Tibial nerve (tissue), 4 donors: ENCODE data around the gene GUK1. TPM values are rescaled to one million over a fixed set of nuclear protein-coding genes. Genes with fewer than 3 reads are reported as not detected.

ENCODE experiments used
- DNase-seq, 2 donors: peaks; one replicate each; pipeline ENCODE4 v3.0.0-alpha.2; 2019; ENCODE audit warnings: low spot score in 2 of 2
- H3K27ac ChIP-seq, 4 donors: fragments of 200-600 bp; sonication (generic) in 3 of 4; one replicate each; pipeline ENCODE4 v1.5.1; 2017 to 2019; ENCODE audit warnings: mild to moderate bottlenecking in 1 of 4
- H3K27me3 ChIP-seq, 2 donors: fragments of 200-600 bp; sonication (generic) in 1 of 2; one replicate each; pipeline versions ENCODE4 v1.5.1 to v1.6.0; 2017 to 2019
- H3K36me3 ChIP-seq, 3 donors: fragments of 200-600 bp; sonication (generic); one replicate each; pipeline ENCODE4 v1.5.1; 2018 to 2019
- H3K4me1 ChIP-seq, 4 donors: fragments of 200-600 bp; sonication (generic) in 3 of 4; one replicate each; pipeline ENCODE4 v1.5.1; 2017 to 2019
- H3K4me3 ChIP-seq, 4 donors: fragments of 200-600 bp; sonication (generic) in 3 of 4; one replicate each; pipeline ENCODE4 v1.5.1; 2017 to 2019; ENCODE audit warnings: mild to moderate bottlenecking in 1 of 4, moderate library complexity in 1 of 4
- H3K9me3 ChIP-seq, 4 donors: fragments of 200-600 bp; sonication (generic) in 3 of 4; one replicate each; pipeline ENCODE4 v1.5.1; 2017 to 2019
- CTCF ChIP-seq, 5 experiments: fragments of 200-600 bp in 3 of 5; fragments of 450-650 bp in 2 of 5; sonication (generic) in 3 of 5; IDR thresholded peaks; one replicate each; pipeline ENCODE4 v1.5.1; 2016 to 2019; ENCODE audit warnings: antibody characterized with exemption in 5 of 5, mild to moderate bottlenecking in 3 of 5, moderate library complexity in 2 of 5
- EP300 ChIP-seq, 2 donors: sonication (generic); formaldehyde crosslinking; IDR thresholded peaks; one replicate each; pipeline ENCODE4 v1.6.1; 2017; ENCODE audit warnings: antibody characterized with exemption in 2 of 2, mild to moderate bottlenecking in 1 of 2
- POLR2A ChIP-seq, 2 donors: fragments of 450-650 bp; IDR thresholded peaks; one replicate each; pipeline ENCODE4 v1.6.1; 2017; ENCODE audit warnings: antibody characterized with exemption in 2 of 2, mild to moderate bottlenecking in 2 of 2, moderate library complexity in 2 of 2
- WGBS, 2 donors: methylation state at CpG; one replicate each; pipeline ENCODE4 v1.1.5; 2018; 5-methylcytosine and 5-hydroxymethylcytosine counted together
- total RNA-seq, 4 donors: library from RNA; depleted of rRNA; stranded (reverse); fragments of >200 nt; gene quantifications; one replicate each; pipeline ENCODE4 v1.1.0, GENCODE V29; 2016

GUK1 gene
- total RNA-seq, 4 donors from 2014 or later = 501 to 540 (median 510) TPM

DNA sequence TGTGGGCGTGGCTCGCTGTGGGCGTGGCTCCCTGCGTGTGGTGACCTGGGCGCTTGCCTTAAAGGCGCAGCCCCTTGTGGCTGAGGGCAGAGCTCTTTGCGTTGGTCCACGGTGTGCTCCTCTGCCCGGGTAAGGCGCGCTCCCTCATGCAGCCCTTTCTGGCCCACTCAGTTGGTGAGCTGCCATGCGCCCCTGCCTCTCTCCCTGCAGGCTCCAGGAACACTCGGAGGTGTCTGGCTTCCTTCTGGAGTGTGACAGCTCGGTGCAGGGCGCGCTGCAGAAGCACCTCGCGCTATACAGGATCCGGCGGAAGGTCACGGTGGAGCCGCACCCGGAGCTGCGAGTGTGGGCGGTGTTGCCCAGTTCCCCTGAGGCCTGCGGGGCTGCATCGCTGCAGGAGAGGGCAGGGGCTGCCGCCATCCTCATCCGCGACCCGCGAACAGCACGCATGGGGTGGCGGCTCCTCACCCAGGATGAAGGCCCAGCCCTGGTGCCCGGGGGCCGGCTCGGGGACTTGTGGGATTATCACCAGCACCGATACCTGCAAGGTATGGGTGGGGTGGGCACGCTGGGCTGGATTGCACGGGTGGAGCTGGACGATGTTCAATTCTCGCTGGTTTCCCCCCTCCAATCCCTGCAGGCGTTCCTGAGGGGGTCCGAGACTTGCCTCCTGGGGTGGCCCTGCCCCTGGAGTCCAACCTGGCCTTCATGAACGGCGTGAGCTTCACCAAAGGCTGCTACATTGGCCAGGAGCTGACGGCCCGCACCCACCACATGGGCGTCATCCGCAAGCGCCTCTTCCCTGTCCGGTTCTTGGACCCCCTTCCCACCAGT is 34.6 kb downstream of the GUK1 start:
- WGBS, 2 donors = 87 to 95% methylated on average over 40 to 49 of the region's 52 CpGs
- Histone ChIP-seq H3K4me1 (peaks cover 0 to 17% (median 0%) of the 10 kb centered on the region in 4 donors), H3K27ac (no peak overlapping the region), H3K27me3 (no peaks in the 10 kb centered on the region), H3K36me3 (peaks cover 0 to 31% (median 0%) of the 10 kb centered on the region in 3 donors), H3K4me3 (no peak overlapping the region), H3K9me3 (no peaks in the 10 kb centered on the region)
- no peak for DNase-seq
- TF ChIP-seq POLR2A (IDR thresholded peaks at IDR 0.05) = no peak

DNA sequence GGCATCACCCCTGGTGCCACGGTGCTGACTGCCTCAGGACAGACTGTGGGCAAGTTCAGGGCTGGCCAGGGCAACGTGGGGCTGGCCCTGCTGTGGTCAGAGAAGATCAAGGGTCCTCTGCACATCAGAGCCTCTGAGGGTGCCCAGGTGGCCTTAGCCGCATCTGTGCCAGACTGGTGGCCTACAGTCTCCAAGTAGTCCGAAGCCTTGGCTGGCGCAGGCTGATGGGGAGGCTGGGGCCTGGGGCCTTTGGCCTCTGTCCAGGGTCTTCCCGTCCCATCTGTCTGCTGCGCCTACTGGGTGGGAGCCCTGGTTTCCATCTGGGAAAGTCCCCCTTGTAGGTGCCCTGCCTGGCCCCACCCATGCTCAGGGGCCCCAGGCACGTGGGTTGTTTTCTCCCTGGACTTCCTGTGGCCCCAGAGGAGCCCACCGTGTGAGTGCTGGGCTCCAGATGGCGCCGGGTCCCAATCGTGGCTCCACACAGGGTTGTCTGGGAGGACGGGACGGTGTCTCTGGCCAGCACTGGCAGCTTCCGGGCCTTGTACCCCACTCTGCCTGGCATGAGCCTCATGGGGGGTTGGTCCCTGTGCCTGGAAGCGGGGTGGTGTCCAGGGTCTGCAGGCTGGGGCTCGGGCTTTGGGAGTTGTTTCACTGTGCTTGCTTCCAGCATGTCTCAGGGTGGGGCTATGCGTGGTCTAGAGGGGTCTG is 35.4 kb downstream of the GUK1 start:
- TF ChIP-seq EP300 (IDR thresholded peaks at IDR 0.05) = no peak
- TF ChIP-seq CTCF (IDR thresholded peaks at IDR 0.05) = no peak
- DNase-seq = no peak
- WGBS, 2 donors = 92 to 93% methylated on average over 13 to 17 of the region's 18 CpGs
- Histone ChIP-seq H3K9me3 (no peaks in the 10 kb centered on the region), H3K36me3 (peaks cover 0 to 31% (median 0%) of the 10 kb centered on the region in 3 donors), H3K27me3 (no peaks in the 10 kb centered on the region), H3K4me1 (peaks cover 0 to 17% (median 0%) of the 10 kb centered on the region in 4 donors), H3K4me3 (no peak overlapping the region), H3K27ac (peak overlapping the region in 1 of 4 donors; percentile 24)

DNA sequence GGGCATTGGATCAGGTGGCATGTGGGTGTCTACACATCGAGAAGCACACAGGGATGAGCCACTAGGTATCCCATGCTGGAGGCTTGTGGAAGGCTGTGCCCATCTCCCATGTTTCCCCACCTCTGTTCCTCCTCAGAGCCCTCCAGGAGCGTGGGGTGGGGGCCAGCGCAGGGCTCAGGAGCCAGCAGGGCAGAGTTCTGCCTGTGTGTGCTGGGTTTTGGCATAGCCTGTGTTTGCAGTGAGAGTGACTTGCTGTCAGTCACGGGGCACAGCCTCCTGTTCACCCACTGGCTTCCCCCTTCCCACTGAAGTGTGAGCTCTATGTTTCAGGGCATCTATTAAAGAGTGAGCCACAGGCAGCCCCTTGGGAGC is 35.9 kb downstream of the GUK1 start:
- H3K4me1 ChIP-seq = peaks cover 0 to 17% (median 0%) of the 10 kb centered on the region in 4 donors
- H3K4me3 ChIP-seq = no peak overlapping the region
- no peaks in the 10 kb centered on the region for H3K27me3 ChIP-seq
- H3K9me3 ChIP-seq = no peaks in the 10 kb centered on the region
- peaks cover 0 to 31% (median 0%) of the 10 kb centered on the region in 3 donors for H3K36me3 ChIP-seq
- peak overlapping the region in 1 of 4 donors; percentile 24 for H3K27ac ChIP-seq
- WGBS, 2 donors = 91 to 94% methylated on average over 3 to 4 of the region's 4 CpGs
- no peak for TF ChIP-seq EP300 (IDR thresholded peaks at IDR 0.05)
- TF ChIP-seq POLR2A (IDR thresholded peaks at IDR 0.05) = no peak
- TF ChIP-seq CTCF (IDR thresholded peaks at IDR 0.05) = no peak
- DNase-seq = no peak

DNA sequence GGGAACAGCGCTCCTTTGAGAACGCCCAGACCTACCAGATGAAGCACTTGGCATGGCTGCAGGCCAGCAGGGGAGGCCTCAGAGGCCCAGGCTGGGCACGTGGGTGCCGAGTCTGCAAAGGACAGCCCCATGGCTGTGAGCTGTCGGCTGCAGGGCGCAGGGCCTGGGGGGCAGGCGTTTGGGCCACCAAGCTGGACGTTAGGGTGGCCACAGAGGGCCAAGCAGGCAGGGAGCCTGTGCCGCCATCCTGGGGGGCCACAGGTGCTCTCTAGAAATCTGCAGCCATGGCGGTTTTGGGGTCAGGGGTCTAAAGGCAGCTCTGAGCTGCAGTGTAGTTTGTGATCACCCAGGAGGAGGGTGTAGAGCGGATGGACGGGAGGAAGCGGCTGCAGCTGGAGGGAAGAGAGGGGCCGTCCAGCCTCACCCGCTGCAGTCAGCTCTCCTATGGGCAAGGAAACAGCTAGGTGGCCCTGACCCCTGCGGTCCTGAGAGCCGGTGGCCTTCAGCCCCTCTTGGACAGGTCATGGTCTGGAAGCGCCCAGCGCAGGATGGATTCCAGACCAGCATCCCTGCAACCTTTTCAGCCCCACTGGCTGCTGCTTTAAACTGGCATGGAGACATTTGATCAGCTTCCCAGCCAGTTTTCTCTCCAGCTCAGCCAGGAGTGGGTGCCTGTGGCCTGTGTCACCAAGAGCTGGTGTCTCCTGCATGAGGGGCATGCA is 36.5 kb downstream of the GUK1 start:
- no peak for TF ChIP-seq EP300 (IDR thresholded peaks at IDR 0.05)
- no peak for TF ChIP-seq POLR2A (IDR thresholded peaks at IDR 0.05)
- no peak for TF ChIP-seq CTCF (IDR thresholded peaks at IDR 0.05)
- peak overlapping the region in 1 of 4 donors; percentile 24 for H3K27ac ChIP-seq
- no peak overlapping the region for H3K4me3 ChIP-seq
- peaks cover 0 to 31% (median 0%) of the 10 kb centered on the region in 3 donors for H3K36me3 ChIP-seq
- no peaks in the 10 kb centered on the region for H3K9me3 ChIP-seq
- no peaks in the 10 kb centered on the region for H3K27me3 ChIP-seq
- peaks cover 0 to 17% (median 0%) of the 10 kb centered on the region in 4 donors for H3K4me1 ChIP-seq
- WGBS, 2 donors = 80 to 84% methylated on average over 15 to 18 of the region's 19 CpGs
- no peak for DNase-seq

- no peak overlapping the region for H3K27ac ChIP-seq
- WGBS, 2 donors = 88 to 90% methylated on average over 5 of the region's 5 CpGs
- peaks cover 0 to 35% (median 0%) of the 10 kb centered on the region in 3 donors for H3K36me3 ChIP-seq
- peaks cover 0 to 17% (median 0%) of the 10 kb centered on the region in 4 donors for H3K4me1 ChIP-seq
- no peak overlapping the region for H3K4me3 ChIP-seq
- no peaks in the 10 kb centered on the region for H3K9me3 ChIP-seq
- DNase-seq = no peak
- TF ChIP-seq EP300 (IDR thresholded peaks at IDR 0.05) = no peak
- no peak for TF ChIP-seq POLR2A (IDR thresholded peaks at IDR 0.05)
- no peaks in the 10 kb centered on the region for H3K27me3 ChIP-seq
Measured at GRCh38 chr1:228177183-228177475, 37.0 kb downstream of the GUK1 start.
